Panc1 (cell line): ENCODE results near the gene MRPL38. TPM values are rescaled to one million over a fixed set of nuclear protein-coding genes. Genes with fewer than 3 reads are reported as not detected.

Source experiments
- ATAC-seq: fragments of 200-7000 bp; cut with Tn5 transposase; 2 replicates; pipeline ENCODE4 v1.9.1; 2020; ENCODE audit warnings: mild to moderate bottlenecking, moderate library complexity
- BruUV-seq: library from RNA; stranded (reverse); fragments of 400-500 nt; replicated peaks from 2 replicates; lab custom pipeline; 2021; lab: Mats Ljungman, UMichigan
- CTCF ChIA-PET: fragments of 300-600 bp; sonication (Branson Sonifier 250); formaldehyde crosslinking; loops from one replicate; lab custom pipeline; 2022; ENCODE audit warnings: antibody characterized with exemption; lab: Charles Lee
- POLR2A ChIA-PET: fragments of 300-600 bp; sonication (Branson Sonifier 250); formaldehyde crosslinking; loops from one replicate; lab custom pipeline; 2022; ENCODE audit warnings: antibody characterized with exemption; lab: Charles Lee
- DNase-seq: peaks from one replicate; pipeline ENCODE4 v3.0.0-alpha.2; 2010; ENCODE audit warnings: low read depth, low spot score
- H3K27ac ChIP-seq: 2 replicates; pipeline ENCODE4 v1.5.1; 2011; ENCODE audit warnings: mild to moderate bottlenecking, low read length, inconsistent platforms
- H3K27me3 ChIP-seq: fragments of 200-500 bp; sonication (Bioruptor generic); 2 replicates; pipeline ENCODE4 v1.6.0; 2014; ENCODE audit warnings: low read length, inconsistent platforms; ENCODE audit not compliant: control insufficient read depth, insufficient read depth
- H3K36me3 ChIP-seq: fragments of 200-500 bp; sonication (Bioruptor generic); 2 replicates; pipeline ENCODE4 v1.5.1; 2014; ENCODE audit warnings: inconsistent platforms, mild to moderate bottlenecking, low read length, moderate library complexity; ENCODE audit not compliant: control insufficient read depth, insufficient read depth
- H3K4me1 ChIP-seq: 2 replicates; pipeline ENCODE4 v1.5.1; 2011; ENCODE audit warnings: inconsistent platforms, mild to moderate bottlenecking, low read length, moderate library complexity; ENCODE audit not compliant: control insufficient read depth, insufficient read depth
- H3K4me3 ChIP-seq, 2 experiments: 2 replicates each; pipeline ENCODE4 v1.5.1; 2011 to 2012; ENCODE audit warnings: low read depth in 2 of 2, low read length in 2 of 2, mild to moderate bottlenecking in 2 of 2, inconsistent platforms in 1 of 2, moderate library complexity in 1 of 2
- H3K9me3 ChIP-seq: fragments of 200-500 bp; sonication (Bioruptor generic); 2 replicates; pipeline ENCODE4 v1.5.1; 2014; ENCODE audit warnings: low read depth, mild to moderate bottlenecking, inconsistent platforms, low read length, moderate library complexity; ENCODE audit not compliant: control insufficient read depth, insufficient read depth
- CTCF ChIP-seq: fragments of 450-650 bp; IDR thresholded peaks from 2 replicates; pipeline ENCODE4 v1.5.1; 2017; ENCODE audit warnings: mild to moderate bottlenecking
- POLR2AphosphoS5 ChIP-seq: IDR thresholded peaks from 2 replicates; pipeline ENCODE4 v1.6.1; 2012; ENCODE audit warnings: mild to moderate bottlenecking, low read depth, low read length, moderate library complexity
- SIN3A ChIP-seq: IDR thresholded peaks from 2 replicates; pipeline ENCODE4 v1.6.1; 2012; ENCODE audit warnings: low read depth, mild to moderate bottlenecking, low read length, moderate library complexity, borderline replicate concordance; ENCODE audit not compliant: insufficient read depth
- TCF7L2 ChIP-seq: IDR thresholded peaks from 2 replicates; pipeline ENCODE4 v1.6.1; 2011; ENCODE audit warnings: mild to moderate bottlenecking, low read depth, low read length, inconsistent platforms
- in situ Hi-C: cut with HindIII; loops from 2 replicates; pipeline ENCODE4 v1.10.0; 2016; ENCODE audit warnings: low sequenced_read_pairs, low pct_unique_long_range_greater_than_20kb
- intact Hi-C: fragments of 100-400 bp; cut with micrococcal nuclease; formaldehyde crosslinking; loops from one replicate; pipeline ENCODE4 v1.10.0; 2022; ENCODE audit not compliant: unreplicated experiment
- total RNA-seq: library from RNA; stranded (reverse); gene quantifications from one replicate; pipeline ENCODE4 v1.2.1, GENCODE V29; 2021; ENCODE audit not compliant: unreplicated experiment
- TF ChIP-seq, protein P1 (sequence below), 2 experiments: IDR thresholded peaks; 2 replicates each; pipeline ENCODE4 v1.6.1; 2011 to 2012; ENCODE audit warnings: low read depth in 2 of 2, control low read depth in 1 of 2, low read length in 1 of 2, mild to moderate bottlenecking in 1 of 2, moderate library complexity in 1 of 2; ENCODE audit not compliant: insufficient read depth in 1 of 2

Gene MRPL38
- total RNA-seq, 1 experiment from 2014 or later = 165 TPM

- intact Hi-C loops = no loop called here
- ChIA-PET POLR2A (no interaction called here), CTCF (interaction anchor here (0.8 kb wide), 1 partner anchor 69 kb away, joined by 4 read pairs; no protein-coding TSS in a partner anchor)
- no peaks in the 10 kb centered on the region; the same call in 1 of the 2 replicates for H3K36me3 ChIP-seq
- BruUV-seq = no TSS peak
- no peaks in the 10 kb centered on the region for H3K9me3 ChIP-seq
- peaks cover 44% of the 10 kb centered on the region for H3K4me1 ChIP-seq
- in situ Hi-C loops = no loop called here
- DNase-seq (no peak), ATAC-seq (no peak)
- H3K27me3 ChIP-seq = no peaks in the 10 kb centered on the region
- TF ChIP-seq TCF7L2 (no peak), CTCF (no peak), SIN3A (no peak), POLR2AphosphoS5 (no peak)
- TF ChIP-seq, protein P1, sequence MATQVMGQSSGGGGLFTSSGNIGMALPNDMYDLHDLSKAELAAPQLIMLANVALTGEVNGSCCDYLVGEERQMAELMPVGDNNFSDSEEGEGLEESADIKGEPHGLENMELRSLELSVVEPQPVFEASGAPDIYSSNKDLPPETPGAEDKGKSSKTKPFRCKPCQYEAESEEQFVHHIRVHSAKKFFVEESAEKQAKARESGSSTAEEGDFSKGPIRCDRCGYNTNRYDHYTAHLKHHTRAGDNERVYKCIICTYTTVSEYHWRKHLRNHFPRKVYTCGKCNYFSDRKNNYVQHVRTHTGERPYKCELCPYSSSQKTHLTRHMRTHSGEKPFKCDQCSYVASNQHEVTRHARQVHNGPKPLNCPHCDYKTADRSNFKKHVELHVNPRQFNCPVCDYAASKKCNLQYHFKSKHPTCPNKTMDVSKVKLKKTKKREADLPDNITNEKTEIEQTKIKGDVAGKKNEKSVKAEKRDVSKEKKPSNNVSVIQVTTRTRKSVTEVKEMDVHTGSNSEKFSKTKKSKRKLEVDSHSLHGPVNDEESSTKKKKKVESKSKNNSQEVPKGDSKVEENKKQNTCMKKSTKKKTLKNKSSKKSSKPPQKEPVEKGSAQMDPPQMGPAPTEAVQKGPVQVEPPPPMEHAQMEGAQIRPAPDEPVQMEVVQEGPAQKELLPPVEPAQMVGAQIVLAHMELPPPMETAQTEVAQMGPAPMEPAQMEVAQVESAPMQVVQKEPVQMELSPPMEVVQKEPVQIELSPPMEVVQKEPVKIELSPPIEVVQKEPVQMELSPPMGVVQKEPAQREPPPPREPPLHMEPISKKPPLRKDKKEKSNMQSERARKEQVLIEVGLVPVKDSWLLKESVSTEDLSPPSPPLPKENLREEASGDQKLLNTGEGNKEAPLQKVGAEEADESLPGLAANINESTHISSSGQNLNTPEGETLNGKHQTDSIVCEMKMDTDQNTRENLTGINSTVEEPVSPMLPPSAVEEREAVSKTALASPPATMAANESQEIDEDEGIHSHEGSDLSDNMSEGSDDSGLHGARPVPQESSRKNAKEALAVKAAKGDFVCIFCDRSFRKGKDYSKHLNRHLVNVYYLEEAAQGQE (IDR thresholded peaks at IDR 0.05; ENCODE audit: insufficient read depth in 1 of 2, low read depth in 2 of 2, low read length in 1 of 2) = no peak
- H3K4me3 ChIP-seq = no peak overlapping the region
- H3K27ac ChIP-seq = no peak overlapping the region
Observed at GRCh38 chr17:75849279-75849646, 55.4 kb downstream of the MRPL38 start.

Other genes with a start within 250 kb of the MRPL38 start
- 46.1 TPM for gene RECQL5, start 237.7 kb downstream of the MRPL38 start, total RNA-seq
- gene SAP30BP, start 237.5 kb downstream of the MRPL38 start, total RNA-seq = 138 TPM
- 100 TPM for gene ITGB4, start 183.4 kb downstream of the MRPL38 start, total RNA-seq
- gene GALK1, start 139.7 kb downstream of the MRPL38 start, total RNA-seq = 35.8 TPM
- 32.1 TPM for gene UNK, start 120.1 kb downstream of the MRPL38 start, total RNA-seq
- 12.7 TPM for gene UNC13D, start 60.5 kb downstream of the MRPL38 start, total RNA-seq
- gene WBP2, start 49.5 kb downstream of the MRPL38 start, total RNA-seq = 163 TPM
- 125 TPM for gene TRIM47, start 26.3 kb downstream of the MRPL38 start, total RNA-seq
- 48.6 TPM for gene TRIM65, start 7.9 kb downstream of the MRPL38 start, total RNA-seq
- gene FBF1, start 36.2 kb upstream of the MRPL38 start, total RNA-seq = 32.5 TPM
- 53.5 TPM for gene ACOX1, start 74.3 kb upstream of the MRPL38 start, total RNA-seq
- 41.3 TPM for gene TEN1, start 74.4 kb upstream of the MRPL38 start, total RNA-seq
- gene CDK3, start 96.0 kb upstream of the MRPL38 start, total RNA-seq = 11.9 TPM
- 36.4 TPM for gene EVPL, start 122.4 kb upstream of the MRPL38 start, total RNA-seq
- gene SRP68, start 167.6 kb upstream of the MRPL38 start, total RNA-seq = 100 TPM
- 0.41 TPM for gene GALR2, start 169.9 kb upstream of the MRPL38 start, total RNA-seq
- gene ZACN, start 174.3 kb upstream of the MRPL38 start, total RNA-seq = not detected
- gene EXOC7, start 198.9 kb upstream of the MRPL38 start, total RNA-seq = 190 TPM
- 0.28 TPM for gene FOXJ1, start 236.4 kb upstream of the MRPL38 start, total RNA-seq